HG03558 (cell line): Measurements from ENCODE around the gene YWHAB.
"Not testable (repeated sequence)": the region's sequence is repeated elsewhere in the genome, so short reads cannot be mapped to it uniquely, and the experiment has no call there.

Experiments
- ATAC-seq: cut with Tn5 transposase; IDR thresholded peaks from one replicate; pipeline ENCODE4 v1.9.1; 2021; ENCODE audit warnings: moderate number of reproducible peaks; ENCODE audit not compliant: unreplicated experiment; ENCODE audit errors: extremely low read depth

YWHAB gene

GRCh38 chr20:44864493-44864892 lies 21.0 kb upstream of the YWHAB start:
- not testable (repeated sequence) for ATAC-seq

GRCh38 chr20:44866703-44867335 lies 18.7 kb upstream of the YWHAB start:
- no peak for ATAC-seq

GRCh38 chr20:44869471-44869870 lies 16.0 kb upstream of the YWHAB start:
- ATAC-seq: no peak

- not testable (repeated sequence) for ATAC-seq
These were observed 3.1 kb upstream of the YWHAB start for GRCh38 chr20:44882360-44882759.

GRCh38 chr20:44883214-44883902 lies 2.1 kb upstream of the YWHAB start:
- ATAC-seq: no peak

GRCh38 chr20:44884907-44885391 lies 556 bp upstream of the YWHAB start:
- ATAC-seq: peak; percentile 17

- no peak for ATAC-seq
These were observed 754 bp downstream of the YWHAB start for GRCh38 chr20:44886266-44886651.

- no peak for ATAC-seq
These were observed 1.3 kb downstream of the YWHAB start for GRCh38 chr20:44886828-44887227.

GRCh38 chr20:44887466-44887865 lies 2.0 kb downstream of the YWHAB start:
- ATAC-seq: no peak

- ATAC-seq: no peak
These were observed 3.0 kb downstream of the YWHAB start for GRCh38 chr20:44888226-44889103.

GRCh38 chr20:44891826-44892225 lies 6.3 kb downstream of the YWHAB start:
- no peak for ATAC-seq

GRCh38 chr20:44894959-44895358 lies 9.5 kb downstream of the YWHAB start:
- ATAC-seq: no peak

GRCh38 chr20:44896583-44896982 lies 11.1 kb downstream of the YWHAB start:
- ATAC-seq: no peak

- no peak for ATAC-seq
These were observed 11.6 kb downstream of the YWHAB start for GRCh38 chr20:44897133-44897532.

GRCh38 chr20:44900231-44900854 lies 14.8 kb downstream of the YWHAB start:
- no peak for ATAC-seq

GRCh38 chr20:44901974-44902373 lies 16.5 kb downstream of the YWHAB start:
- no peak for ATAC-seq

GRCh38 chr20:44904377-44904776 lies 18.9 kb downstream of the YWHAB start:
- no peak for ATAC-seq

GRCh38 chr20:44908987-44909871 lies 23.7 kb downstream of the YWHAB start:
- ATAC-seq: no peak

- ATAC-seq: no peak
These were observed 24.6 kb downstream of the YWHAB start, which contains the start of gene PABPC1L for GRCh38 chr20:44909872-44910689. PABPC1L (plus strand) TSS chr20:44910060; CDS start chr20:44910144, 84 bp downstream.
